Common myeloid progenitor, CD34-positive (primary cell): ENCODE measurements around the gene CHRNB4.

Source experiments
- CTCF ChIA-PET: fragments of 350-600 bp; sonication (Branson Sonifier 250); formaldehyde crosslinking; loops from one replicate; lab custom pipeline; 2021; ENCODE audit warnings: antibody characterized with exemption; lab: Charles Lee
- POLR2A ChIA-PET: fragments of 350-600 bp; sonication (Branson Sonifier 250); formaldehyde crosslinking; loops from one replicate; lab custom pipeline; 2021; ENCODE audit warnings: antibody characterized with exemption; lab: Charles Lee
- DNase-seq, 3 donors: peaks; one replicate each; pipeline versions ENCODE4 v3.0.0 to v3.0.0-alpha.2; 2013
- H3K27ac ChIP-seq, 2 experiments: 1 replicate in 1 of 2; 2 replicates in 1 of 2; pipeline ENCODE4 v1.7.0; 2013; ENCODE audit warnings: inconsistent platforms in 2 of 2, low read length in 2 of 2, mild to moderate bottlenecking in 2 of 2, low read depth in 1 of 2, moderate library complexity in 1 of 2; ENCODE audit not compliant: severe bottlenecking in 2 of 2, insufficient read depth in 1 of 2, poor library complexity in 1 of 2
- H3K27me3 ChIP-seq, 5 experiments: replicated peaks in 2 of 5; 1 replicate in 3 of 5; 2 replicates in 2 of 5; pipeline versions ENCODE4 v1.6.1 to v1.7.0; 2013; ENCODE audit warnings: low read length in 4 of 5, mild to moderate bottlenecking in 2 of 5, moderate library complexity in 2 of 5, inconsistent platforms in 1 of 5; ENCODE audit not compliant: insufficient read depth in 5 of 5, control insufficient read depth in 4 of 5
- H3K36me3 ChIP-seq, 4 experiments: 1 replicate in 2 of 4; 2 replicates in 2 of 4; pipeline versions ENCODE4 v1.6.1 to v1.7.0; 2013; ENCODE audit warnings: low read length in 3 of 4, control low read depth in 1 of 4, mild to moderate bottlenecking in 1 of 4; ENCODE audit not compliant: control insufficient read depth in 4 of 4, insufficient read depth in 4 of 4
- H3K4me1 ChIP-seq, 4 experiments: 1 replicate in 3 of 4; 2 replicates in 1 of 4; pipeline versions ENCODE4 v1.6.1 to v1.7.1; 2013; ENCODE audit warnings: low read length in 3 of 4, mild to moderate bottlenecking in 3 of 4, control low read depth in 1 of 4, inconsistent platforms in 1 of 4, moderate library complexity in 1 of 4; ENCODE audit not compliant: control insufficient read depth in 4 of 4, insufficient read depth in 4 of 4; ENCODE audit errors: control extremely low read depth in 1 of 4
- H3K4me3 ChIP-seq, 7 experiments: 1 replicate in 4 of 7; 2 replicates in 3 of 7; pipeline versions ENCODE4 v1.5.1 to v1.7.0; 2013; ENCODE audit warnings: mild to moderate bottlenecking in 7 of 7, low read length in 6 of 7, moderate library complexity in 6 of 7, inconsistent platforms in 2 of 7, low read depth in 2 of 7, control low read depth in 1 of 7; ENCODE audit not compliant: insufficient read depth in 4 of 7, control insufficient read depth in 1 of 7; ENCODE audit errors: extremely low read depth in 1 of 7
- H3K9me3 ChIP-seq, 5 experiments: 1 replicate in 4 of 5; 2 replicates in 1 of 5; pipeline versions ENCODE4 v1.6.1 to v1.7.1; 2013; ENCODE audit warnings: low read length in 4 of 5, mild to moderate bottlenecking in 2 of 5, inconsistent platforms in 1 of 5, low read depth in 1 of 5, moderate library complexity in 1 of 5; ENCODE audit not compliant: control insufficient read depth in 4 of 5, insufficient read depth in 2 of 5; ENCODE audit errors: control extremely low read depth in 1 of 5
- WGBS: methylation state at CpG from one replicate; pipeline ENCODE4 v1.1.5; 2013; ENCODE audit not compliant: insufficient coverage; 5-methylcytosine and 5-hydroxymethylcytosine counted together

Gene CHRNB4

DNA sequence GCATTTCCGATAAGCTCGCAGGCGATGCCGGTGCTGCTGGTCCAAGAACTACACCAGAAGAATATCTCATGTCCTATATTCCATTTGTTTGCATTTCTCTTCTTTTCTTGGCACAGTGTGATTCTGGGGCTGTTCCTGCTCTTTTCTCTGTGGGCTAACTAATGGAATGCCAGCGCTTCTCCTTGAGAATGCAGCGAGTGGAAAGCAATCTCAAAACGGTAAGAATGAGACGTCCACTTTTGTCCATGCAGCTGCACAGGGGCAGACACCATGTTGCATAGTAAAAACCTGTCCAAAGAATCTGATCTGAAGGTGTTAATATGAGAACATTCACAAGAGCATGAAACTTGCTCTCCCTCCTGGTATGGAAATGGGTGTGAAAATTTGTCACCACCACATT, 13.7 kb downstream of the CHRNB4 start:
- no peak for DNase-seq
- Histone ChIP-seq H3K27ac (no peak overlapping the region), H3K4me1 (peaks cover 0 to 7% (median 1%) of the 10 kb centered on the region in 4 experiments), H3K27me3 (peaks cover under 1 to 12% (median 7%) of the 10 kb centered on the region in 5 experiments), H3K4me3 (no peak overlapping the region), H3K9me3 (no peaks in the 10 kb centered on the region), H3K36me3 (no peaks in the 10 kb centered on the region)
- CTCF ChIA-PET, result interaction anchor here (1.1 kb wide), 1 partner anchor 81 kb away, joined by 3 read pairs; no protein-coding TSS in a partner anchor
- 94% methylated on average over 4 of the region's 8 CpGs for WGBS
- POLR2A ChIA-PET, result no interaction called here

- Histone ChIP-seq H3K36me3 (no peaks in the 10 kb centered on the region), H3K27ac (no peak overlapping the region), H3K9me3 (no peaks in the 10 kb centered on the region), H3K4me3 (no peak overlapping the region), H3K4me1 (peaks cover 0 to 7% (median 1%) of the 10 kb centered on the region in 4 experiments), H3K27me3 (peaks cover 5 to 18% (median 15%) of the 10 kb centered on the region in 5 experiments)
- no peak for DNase-seq
- ChIA-PET CTCF (interaction anchor here (1.1 kb wide), 1 partner anchor 82 kb away, joined by 3 read pairs; no protein-coding TSS in a partner anchor), POLR2A (interaction anchor here (0.6 kb wide), 1 partner anchor 361 kb away, joined by 3 read pairs; no protein-coding TSS in a partner anchor)
- 100% methylated on average over 3 of the region's 6 CpGs for WGBS
These were observed 14.5 kb downstream of the CHRNB4 start for GRCh38 chr15:78626381-78626995.

DNA sequence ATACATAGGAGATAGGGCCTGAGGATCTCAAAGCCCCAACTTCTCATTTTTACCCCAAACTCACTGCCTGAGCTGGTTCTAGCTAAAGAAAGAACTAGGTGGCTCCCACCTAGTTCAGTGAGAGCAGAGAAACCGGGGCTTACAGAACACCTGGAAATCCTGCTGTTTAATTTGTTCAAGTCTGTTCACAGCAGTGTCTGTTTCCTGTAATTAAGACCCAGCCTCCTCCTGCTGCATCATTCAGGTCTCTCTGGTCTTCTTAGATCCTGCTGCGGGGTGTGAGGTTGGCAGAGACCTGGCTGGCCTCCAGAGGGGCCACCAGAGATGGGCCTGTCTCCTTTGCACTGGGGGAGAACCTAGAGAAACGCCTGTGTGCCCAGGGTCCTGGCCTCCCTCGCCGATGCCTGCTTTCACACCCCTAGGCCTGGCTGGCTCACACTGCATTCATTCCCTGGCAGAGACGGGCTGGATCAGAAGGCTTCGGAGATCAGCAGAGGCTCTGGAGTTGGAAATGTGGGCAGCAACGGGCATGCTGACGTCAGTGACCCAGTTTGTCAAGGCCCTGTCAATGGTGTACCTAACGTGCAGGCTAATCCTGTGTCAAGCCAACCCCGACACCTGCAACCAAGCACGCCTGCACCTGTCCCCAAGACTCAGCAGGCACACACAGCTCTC, 15.3 kb downstream of the CHRNB4 start:
- POLR2A ChIA-PET, result interaction anchor here (0.6 kb wide), 1 partner anchor 360 kb away, joined by 3 read pairs; no protein-coding TSS in a partner anchor
- H3K36me3 ChIP-seq, result no peaks in the 10 kb centered on the region
- CTCF ChIA-PET, result interaction anchor here (1.4 to 2.5 kb wide), 3 partner anchors 13 to 88 kb away, joined by 3 to 12 read pairs (median 4); no protein-coding TSS in a partner anchor
- DNase-seq, result peak in 2 of 3 donors; percentile 43 to 61
- H3K9me3 ChIP-seq, result no peaks in the 10 kb centered on the region
- no peak overlapping the region for H3K27ac ChIP-seq
- H3K4me3 ChIP-seq, result no peak overlapping the region
- peaks cover 5 to 24% (median 18%) of the 10 kb centered on the region in 5 experiments for H3K27me3 ChIP-seq
- H3K4me1 ChIP-seq, result peaks cover 0 to 11% (median 4%) of the 10 kb centered on the region in 4 experiments
- WGBS, result 81% methylated on average over 7 of the region's 12 CpGs

- Histone ChIP-seq H3K4me1 (peaks cover 0 to 19% (median 12%) of the 10 kb centered on the region in 4 experiments), H3K4me3 (no peak overlapping the region), H3K27ac (no peak overlapping the region), H3K27me3 (peaks cover 5 to 32% (median 21%) of the 10 kb centered on the region in 5 experiments), H3K36me3 (no peaks in the 10 kb centered on the region), H3K9me3 (no peaks in the 10 kb centered on the region)
- WGBS, result 89% methylated on average over 14 of the region's 17 CpGs
- no peak for DNase-seq
- ChIA-PET POLR2A (no interaction called here), CTCF (interaction anchor here (0.8 to 2.5 kb wide), 4 partner anchors 14 to 89 kb away, joined by 3 to 12 read pairs (median 4); no protein-coding TSS in a partner anchor)
These were observed 16.1 kb downstream of the CHRNB4 start for GRCh38 chr15:78624651-78625590.

GRCh38 chr15:78623786-78624497, 17.1 kb downstream of the CHRNB4 start:
- Histone ChIP-seq H3K9me3 (no peaks in the 10 kb centered on the region), H3K4me1 (peaks cover 0 to 24% (median 16%) of the 10 kb centered on the region in 4 experiments), H3K27me3 (peaks cover 5 to 42% (median 27%) of the 10 kb centered on the region in 5 experiments), H3K4me3 (no peak overlapping the region), H3K36me3 (no peaks in the 10 kb centered on the region), H3K27ac (no peak overlapping the region)
- ChIA-PET POLR2A (no interaction called here), CTCF (interaction anchor here (0.8 to 2.5 kb wide), 3 partner anchors 15 to 85 kb away, joined by 3 to 12 read pairs (median 4); no protein-coding TSS in a partner anchor)
- WGBS, result 98% methylated on average over 4 of the region's 7 CpGs
- no peak for DNase-seq

GRCh38 chr15:78621810-78622402, 19.1 kb downstream of the CHRNB4 start:
- no peak for DNase-seq
- Histone ChIP-seq H3K27ac (no peak overlapping the region), H3K4me3 (no peak overlapping the region), H3K27me3 (peaks cover 5 to 41% (median 22%) of the 10 kb centered on the region in 5 experiments), H3K9me3 (no peaks in the 10 kb centered on the region), H3K36me3 (no peaks in the 10 kb centered on the region), H3K4me1 (peaks cover 0 to 24% (median 16%) of the 10 kb centered on the region in 4 experiments)
- ChIA-PET CTCF (interaction anchor here (4.9 kb wide), 1 partner anchor 89 kb away, joined by 27 read pairs; no protein-coding TSS in a partner anchor), POLR2A (no interaction called here)
- WGBS, result 81% methylated on average over 8 of the region's 10 CpGs
